ENCODE measurements around the gene CATSPERZ. TPM values are rescaled to one million over a fixed set of nuclear protein-coding genes. Genes with fewer than 3 reads are reported as not detected.
A peak's percentile ranks its signal among the peaks of the same experiment; 100 is the strongest.
"Not testable (repeated sequence)": the region's sequence is repeated elsewhere in the genome, so short reads cannot be mapped to it uniquely, and the experiment has no call there.

CATSPERZ gene
- polyA plus RNA-seq, 4 donors = 0.15 to 0.58 TPM; not detected in 2

GRCh38 chr11:64317961-64318765, 18.0 kb downstream of the CATSPERZ start, which contains the start of gene PRDX5:
PRDX5 (plus strand) TSS chr11:64318121; CDS start chr11:64318216, 95 bp downstream.
- peak within 1 kb of the TSS; percentile 96 to 98 (median 98) for H3K27ac ChIP-seq (ENCODE audit: low read depth in 1 of 3, low read length in 2 of 3)
- WGBS, 3 donors = 0 to 1% (median 1%) methylated on average over 59 to 61 of the region's 61 CpGs
- peak; percentile 98 for DNase-seq
- peak within 1 kb of the TSS; percentile 55 to 94 (median 87) for H3K4me3 ChIP-seq (ENCODE audit: low read depth in 1 of 3, low read length in 3 of 3)
- H3K27me3 ChIP-seq (ENCODE audit: control insufficient read depth in 3 of 3, insufficient read depth in 3 of 3, low read length in 3 of 3) = no peaks in the 10 kb centered on the region
- H3K9me3 ChIP-seq (ENCODE audit: control insufficient read depth in 2 of 2, insufficient read depth in 1 of 2, low read depth in 1 of 2, low read length in 1 of 2) = no peaks in the 10 kb centered on the region
- FAIRE-seq = no peak
- peaks cover 0 to 49% (median 3%) of the 10 kb centered on the region in 3 donors for H3K4me1 ChIP-seq (ENCODE audit: control insufficient read depth in 3 of 3, insufficient read depth in 2 of 3, low read depth in 1 of 3, low read length in 2 of 3)
- peaks cover 0 to 79% (median 13%) of the 10 kb centered on the region in 3 donors for H3K36me3 ChIP-seq (ENCODE audit: control insufficient read depth in 3 of 3, insufficient read depth in 2 of 3, low read depth in 1 of 3, low read length in 3 of 3)

GRCh38 chr11:64318766-64319761, 18.9 kb downstream of the CATSPERZ start:
- Histone ChIP-seq H3K27ac (ENCODE audit: low read depth in 1 of 3, low read length in 2 of 3) (peak overlapping the region; percentile 96 to 98 (median 98)), H3K4me1 (ENCODE audit: control insufficient read depth in 3 of 3, insufficient read depth in 2 of 3, low read depth in 1 of 3, low read length in 2 of 3) (peaks cover 0 to 49% (median 3%) of the 10 kb centered on the region in 3 donors), H3K4me3 (ENCODE audit: low read depth in 1 of 3, low read length in 3 of 3) (peak overlapping the region; percentile 55 to 94 (median 87)), H3K27me3 (ENCODE audit: control insufficient read depth in 3 of 3, insufficient read depth in 3 of 3, low read length in 3 of 3) (no peaks in the 10 kb centered on the region), H3K36me3 (ENCODE audit: control insufficient read depth in 3 of 3, insufficient read depth in 2 of 3, low read depth in 1 of 3, low read length in 3 of 3) (peaks cover 0 to 74% (median 8%) of the 10 kb centered on the region in 3 donors), H3K9me3 (ENCODE audit: control insufficient read depth in 2 of 2, insufficient read depth in 1 of 2, low read depth in 1 of 2, low read length in 1 of 2) (no peaks in the 10 kb centered on the region)
- FAIRE-seq (no peak), DNase-seq (peak; percentile 53 to 57)
- WGBS, 3 donors = 8 to 20% (median 18%) methylated on average over 19 of the region's 19 CpGs

- FAIRE-seq (no peak), DNase-seq (no peak)
- Histone ChIP-seq H3K4me3 (ENCODE audit: low read depth in 1 of 3, low read length in 3 of 3) (no peak overlapping the region), H3K27me3 (ENCODE audit: control insufficient read depth in 3 of 3, insufficient read depth in 3 of 3, low read length in 3 of 3) (no peaks in the 10 kb centered on the region), H3K27ac (ENCODE audit: low read depth in 1 of 3, low read length in 2 of 3) (peak overlapping the region; percentile 77 to 83 (median 78)), H3K4me1 (ENCODE audit: control insufficient read depth in 3 of 3, insufficient read depth in 2 of 3, low read depth in 1 of 3, low read length in 2 of 3) (peaks cover 0 to 49% (median 3%) of the 10 kb centered on the region in 3 donors), H3K36me3 (ENCODE audit: control insufficient read depth in 3 of 3, insufficient read depth in 2 of 3, low read depth in 1 of 3, low read length in 3 of 3) (peaks cover 0 to 59% (median 2%) of the 10 kb centered on the region in 3 donors), H3K9me3 (ENCODE audit: control insufficient read depth in 2 of 2, insufficient read depth in 1 of 2, low read depth in 1 of 2, low read length in 1 of 2) (no peaks in the 10 kb centered on the region)
- 74 to 88% (median 81%) methylated on average over 7 of the region's 7 CpGs for WGBS, 3 donors
Observed at GRCh38 chr11:64320556-64320955, 20.4 kb downstream of the CATSPERZ start.

- Histone ChIP-seq H3K4me3 (ENCODE audit: low read depth in 1 of 3, low read length in 3 of 3) (no peak overlapping the region), H3K27me3 (ENCODE audit: control insufficient read depth in 3 of 3, insufficient read depth in 3 of 3, low read length in 3 of 3) (no peaks in the 10 kb centered on the region), H3K36me3 (ENCODE audit: control insufficient read depth in 3 of 3, insufficient read depth in 2 of 3, low read depth in 1 of 3, low read length in 3 of 3) (peaks cover 0 to 55% (median under 1%) of the 10 kb centered on the region in 3 donors), H3K9me3 (ENCODE audit: control insufficient read depth in 2 of 2, insufficient read depth in 1 of 2, low read depth in 1 of 2, low read length in 1 of 2) (no peaks in the 10 kb centered on the region), H3K4me1 (ENCODE audit: control insufficient read depth in 3 of 3, insufficient read depth in 2 of 3, low read depth in 1 of 3, low read length in 2 of 3) (peaks cover 0 to 48% (median 3%) of the 10 kb centered on the region in 3 donors), H3K27ac (ENCODE audit: low read depth in 1 of 3, low read length in 2 of 3) (peak overlapping the region; percentile 77 to 83 (median 78))
- DNase-seq = no peak
- 42 to 83% (median 59%) methylated on average over 5 of the region's 5 CpGs for WGBS, 3 donors
- no peak for FAIRE-seq
Observed at GRCh38 chr11:64321026-64321425, 20.9 kb downstream of the CATSPERZ start.

GRCh38 chr11:64321533-64321932, 21.4 kb downstream of the CATSPERZ start:
- DNase-seq = peak; percentile 83 to 92

GRCh38 chr11:64322925-64323260, 22.7 kb downstream of the CATSPERZ start:
- no peak overlapping the region for H3K27ac ChIP-seq (ENCODE audit: low read depth in 1 of 3, low read length in 2 of 3)
- no peak for FAIRE-seq
- 86 to 90% (median 89%) methylated on average over 7 of the region's 7 CpGs for WGBS, 3 donors

More at GRCh38 chr11:64321533-64321932, 21.4 kb downstream of the CATSPERZ start:
- no peak for FAIRE-seq
- Histone ChIP-seq H3K4me3 (ENCODE audit: low read depth in 1 of 3, low read length in 3 of 3) (no peak overlapping the region), H3K36me3 (ENCODE audit: control insufficient read depth in 3 of 3, insufficient read depth in 2 of 3, low read depth in 1 of 3, low read length in 3 of 3) (peaks cover 0 to 50% (median 0%) of the 10 kb centered on the region in 3 donors), H3K4me1 (ENCODE audit: control insufficient read depth in 3 of 3, insufficient read depth in 2 of 3, low read depth in 1 of 3, low read length in 2 of 3) (peaks cover 0 to 43% (median 3%) of the 10 kb centered on the region in 3 donors), H3K9me3 (ENCODE audit: control insufficient read depth in 2 of 2, insufficient read depth in 1 of 2, low read depth in 1 of 2, low read length in 1 of 2) (no peaks in the 10 kb centered on the region), H3K27me3 (ENCODE audit: control insufficient read depth in 3 of 3, insufficient read depth in 3 of 3, low read length in 3 of 3) (no peaks in the 10 kb centered on the region), H3K27ac (ENCODE audit: low read depth in 1 of 3, low read length in 2 of 3) (peak overlapping the region; percentile 77 to 83 (median 78))
- 14 to 69% (median 48%) methylated on average over 5 of the region's 5 CpGs for WGBS, 3 donors

GRCh38 chr11:64323373-64323772, 23.2 kb downstream of the CATSPERZ start:
- H3K27ac ChIP-seq (ENCODE audit: low read depth in 1 of 3, low read length in 2 of 3) = no peak overlapping the region
- 50 to 67% (median 58%) methylated on average over 5 of the region's 5 CpGs for WGBS, 3 donors

More at GRCh38 chr11:64322925-64323260, 22.7 kb downstream of the CATSPERZ start:
- no peak for DNase-seq
- Histone ChIP-seq H3K36me3 (ENCODE audit: control insufficient read depth in 3 of 3, insufficient read depth in 2 of 3, low read depth in 1 of 3, low read length in 3 of 3) (peaks cover 0 to 43% (median 0%) of the 10 kb centered on the region in 3 donors), H3K4me3 (ENCODE audit: low read depth in 1 of 3, low read length in 3 of 3) (no peak overlapping the region), H3K4me1 (ENCODE audit: control insufficient read depth in 3 of 3, insufficient read depth in 2 of 3, low read depth in 1 of 3, low read length in 2 of 3) (peaks cover 0 to 40% (median 3%) of the 10 kb centered on the region in 3 donors), H3K9me3 (ENCODE audit: control insufficient read depth in 2 of 2, insufficient read depth in 1 of 2, low read depth in 1 of 2, low read length in 1 of 2) (no peaks in the 10 kb centered on the region), H3K27me3 (ENCODE audit: control insufficient read depth in 3 of 3, insufficient read depth in 3 of 3, low read length in 3 of 3) (no peaks in the 10 kb centered on the region)

GRCh38 chr11:64323984-64324383, 23.8 kb downstream of the CATSPERZ start:
- 76 to 83% (median 81%) methylated on average over 4 of the region's 4 CpGs for WGBS, 3 donors
- H3K27ac ChIP-seq (ENCODE audit: low read depth in 1 of 3, low read length in 2 of 3); H3K27me3 ChIP-seq (ENCODE audit: control insufficient read depth in 3 of 3, insufficient read depth in 3 of 3, low read length in 3 of 3); H3K4me3 ChIP-seq (ENCODE audit: low read depth in 1 of 3, low read length in 3 of 3); FAIRE-seq; H3K9me3 ChIP-seq (ENCODE audit: control insufficient read depth in 2 of 2, insufficient read depth in 1 of 2, low read depth in 1 of 2, low read length in 1 of 2); DNase-seq: not testable (repeated sequence)
- Histone ChIP-seq H3K4me1 (ENCODE audit: control insufficient read depth in 3 of 3, insufficient read depth in 2 of 3, low read depth in 1 of 3, low read length in 2 of 3) (peaks cover under 1 to 38% (median under 1%) of the 10 kb centered on the region in 3 donors), H3K36me3 (ENCODE audit: control insufficient read depth in 3 of 3, insufficient read depth in 2 of 3, low read depth in 1 of 3, low read length in 3 of 3) (peaks cover 0 to 43% (median 0%) of the 10 kb centered on the region in 3 donors)

More at GRCh38 chr11:64323373-64323772, 23.2 kb downstream of the CATSPERZ start:
- Histone ChIP-seq H3K4me3 (ENCODE audit: low read depth in 1 of 3, low read length in 3 of 3) (no peak overlapping the region), H3K4me1 (ENCODE audit: control insufficient read depth in 3 of 3, insufficient read depth in 2 of 3, low read depth in 1 of 3, low read length in 2 of 3) (peaks cover 0 to 40% (median 3%) of the 10 kb centered on the region in 3 donors), H3K36me3 (ENCODE audit: control insufficient read depth in 3 of 3, insufficient read depth in 2 of 3, low read depth in 1 of 3, low read length in 3 of 3) (peaks cover 0 to 43% (median 0%) of the 10 kb centered on the region in 3 donors), H3K9me3 (ENCODE audit: control insufficient read depth in 2 of 2, insufficient read depth in 1 of 2, low read depth in 1 of 2, low read length in 1 of 2) (no peaks in the 10 kb centered on the region), H3K27me3 (ENCODE audit: control insufficient read depth in 3 of 3, insufficient read depth in 3 of 3, low read length in 3 of 3) (no peaks in the 10 kb centered on the region)
- no peak for DNase-seq
- no peak for FAIRE-seq

Data from small intestine (tissue), 7 donors.